Skeletal muscle cell (primary cell): Measurements from ENCODE around the gene CACNA1D.

Experiments
- DNase-seq: peaks from one replicate; pipeline ENCODE4 v3.0.0-alpha.2; 2010; ENCODE audit warnings: low read depth
- H3K4me3 ChIP-seq: 2 replicates; pipeline ENCODE4 v1.5.1; 2011; ENCODE audit warnings: low read depth, mild to moderate bottlenecking, control low read depth, low read length, moderate library complexity

The CACNA1D gene

GRCh38 chr3:53491276-53491675 lies 3.1 kb upstream of the CACNA1D start:
- H3K4me3 ChIP-seq = no peak overlapping the region
- DNase-seq = no peak

- no peak for DNase-seq
- no peak overlapping the region for H3K4me3 ChIP-seq
Measured at GRCh38 chr3:53493595-53493962, 832 bp upstream of the CACNA1D start.

GRCh38 chr3:53495146-53495519 lies 722 bp downstream of the CACNA1D start:
- DNase-seq = no peak
- peak overlapping the region; percentile 39 for H3K4me3 ChIP-seq

GRCh38 chr3:53495520-53496391 lies 1.3 kb downstream of the CACNA1D start:
- DNase-seq = no peak
- H3K4me3 ChIP-seq = peak overlapping the region; percentile 39

- no peak overlapping the region for H3K4me3 ChIP-seq
- no peak for DNase-seq
Measured at GRCh38 chr3:53496392-53496670, 1.9 kb downstream of the CACNA1D start.

GRCh38 chr3:53496984-53497383 lies 2.6 kb downstream of the CACNA1D start:
- DNase-seq = no peak

GRCh38 chr3:53498806-53499641 lies 4.6 kb downstream of the CACNA1D start:
- no peak for DNase-seq

More at GRCh38 chr3:53496984-53497383, 2.6 kb downstream of the CACNA1D start:
- no peak overlapping the region for H3K4me3 ChIP-seq

GRCh38 chr3:53500165-53500777 lies 5.9 kb downstream of the CACNA1D start:
- H3K4me3 ChIP-seq = no peak overlapping the region
- DNase-seq = no peak

More at GRCh38 chr3:53498806-53499641, 4.6 kb downstream of the CACNA1D start:
- no peak overlapping the region for H3K4me3 ChIP-seq

- no peak for DNase-seq
- no peak overlapping the region for H3K4me3 ChIP-seq
Measured at GRCh38 chr3:53501178-53501577, 6.8 kb downstream of the CACNA1D start.

GRCh38 chr3:53502737-53503136 lies 8.3 kb downstream of the CACNA1D start:
- no peak overlapping the region for H3K4me3 ChIP-seq
- no peak for DNase-seq

- no peak overlapping the region for H3K4me3 ChIP-seq
- DNase-seq = no peak
Measured at GRCh38 chr3:53503195-53503594, 8.8 kb downstream of the CACNA1D start.

- DNase-seq = no peak
- H3K4me3 ChIP-seq = no peak overlapping the region
Measured at GRCh38 chr3:53506110-53506762, 11.8 kb downstream of the CACNA1D start.

- H3K4me3 ChIP-seq = no peak overlapping the region
- no peak for DNase-seq
Measured at GRCh38 chr3:53506763-53507145, 12.3 kb downstream of the CACNA1D start.

GRCh38 chr3:53509494-53509893 lies 15.1 kb downstream of the CACNA1D start:
- no peak for DNase-seq
- H3K4me3 ChIP-seq = no peak overlapping the region

- no peak overlapping the region for H3K4me3 ChIP-seq
- no peak for DNase-seq
Measured at GRCh38 chr3:53510508-53510907, 16.1 kb downstream of the CACNA1D start.

GRCh38 chr3:53511246-53511645 lies 16.8 kb downstream of the CACNA1D start:
- no peak for DNase-seq
- H3K4me3 ChIP-seq = no peak overlapping the region

GRCh38 chr3:53513556-53514190 lies 19.3 kb downstream of the CACNA1D start:
- no peak overlapping the region for H3K4me3 ChIP-seq
- no peak for DNase-seq

GRCh38 chr3:53516339-53516738 lies 21.9 kb downstream of the CACNA1D start:
- no peak overlapping the region for H3K4me3 ChIP-seq
- DNase-seq = no peak

- H3K4me3 ChIP-seq = no peak overlapping the region
- no peak for DNase-seq
Measured at GRCh38 chr3:53518495-53518981, 24.1 kb downstream of the CACNA1D start.
